SU-DHL-6 (cell line): Measurements from ENCODE around the gene FSTL4.

Experiments
- CTCF ChIP-seq: fragments of 200-600 bp; sonication (generic); IDR thresholded peaks from one replicate; pipeline ENCODE4 v1.5.1; 2017; ENCODE audit warnings: antibody characterized with exemption, mild to moderate bottlenecking, low read length, moderate library complexity; ENCODE audit not compliant: insufficient read depth, poor library complexity, severe bottlenecking
- EZH2phosphoT487 ChIP-seq: fragments of 200-600 bp; sonication (generic), shearing (Covaris generic); conservative IDR thresholded peaks from 2 replicates; pipeline ENCODE4 v1.6.1; 2018; ENCODE audit warnings: mild to moderate bottlenecking, antibody characterized with exemption, low read length, moderate library complexity, mixed read lengths

GRCh38 chr5:133193794-133194193 is 418.5 kb downstream of the FSTL4 start:
- no peak for TF ChIP-seq CTCF
- TF ChIP-seq EZH2phosphoT487, result no peak
